ENCODE results near the gene PTDSS2.
"Not testable (repeated sequence)": the region's sequence is repeated elsewhere in the genome, so short reads cannot be mapped to it uniquely, and the experiment has no call there.

Gene PTDSS2

DNA sequence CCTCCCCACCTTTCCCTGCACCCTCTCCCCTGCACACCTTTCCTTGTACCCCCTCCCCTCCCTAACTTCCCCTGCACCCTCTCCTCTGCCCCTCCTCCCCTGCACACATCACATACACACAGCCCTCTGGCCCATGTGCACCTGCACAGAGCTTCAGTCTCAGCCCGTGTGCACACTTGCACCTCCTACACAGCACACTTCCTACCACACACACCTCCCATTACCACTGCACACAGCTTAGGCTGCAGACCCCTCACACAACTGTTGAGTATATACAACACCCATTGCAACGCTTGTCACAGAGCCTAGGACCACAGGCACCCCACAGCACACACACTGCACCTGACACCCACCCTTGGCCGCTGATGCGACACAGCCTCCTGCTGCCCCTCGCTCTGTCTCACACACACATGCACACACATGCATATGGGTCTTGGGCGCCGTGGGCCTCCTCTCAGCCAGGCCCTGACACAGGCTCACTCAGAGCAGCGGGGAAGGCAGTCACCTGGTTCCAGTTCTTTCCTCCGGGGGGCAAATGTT lies 35.7 kb upstream of the PTDSS2 start:
- no peak for DNase-seq (ENCODE audit: low spot score)

DNA sequence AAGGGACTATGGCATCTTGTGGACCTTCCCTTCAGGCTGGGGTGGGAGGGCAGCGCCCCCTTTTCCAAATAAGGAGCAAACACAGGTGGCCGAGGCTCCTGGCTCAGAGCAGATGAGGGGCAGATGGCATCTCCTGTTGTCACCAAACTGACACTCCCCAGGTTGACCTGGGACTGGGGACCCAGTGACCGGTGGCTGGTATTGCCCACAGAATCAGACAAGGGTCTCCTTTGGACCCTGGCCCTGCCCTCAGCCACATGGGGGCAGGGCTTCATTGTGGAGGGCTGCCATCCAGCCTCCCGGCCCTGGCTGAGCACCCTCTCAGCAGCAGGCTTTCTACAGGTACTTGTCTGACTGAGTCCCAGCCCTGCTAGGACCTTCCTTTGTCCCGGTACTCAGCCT lies 34.4 kb upstream of the PTDSS2 start:
- DNase-seq (ENCODE audit: low spot score): no peak

DNA sequence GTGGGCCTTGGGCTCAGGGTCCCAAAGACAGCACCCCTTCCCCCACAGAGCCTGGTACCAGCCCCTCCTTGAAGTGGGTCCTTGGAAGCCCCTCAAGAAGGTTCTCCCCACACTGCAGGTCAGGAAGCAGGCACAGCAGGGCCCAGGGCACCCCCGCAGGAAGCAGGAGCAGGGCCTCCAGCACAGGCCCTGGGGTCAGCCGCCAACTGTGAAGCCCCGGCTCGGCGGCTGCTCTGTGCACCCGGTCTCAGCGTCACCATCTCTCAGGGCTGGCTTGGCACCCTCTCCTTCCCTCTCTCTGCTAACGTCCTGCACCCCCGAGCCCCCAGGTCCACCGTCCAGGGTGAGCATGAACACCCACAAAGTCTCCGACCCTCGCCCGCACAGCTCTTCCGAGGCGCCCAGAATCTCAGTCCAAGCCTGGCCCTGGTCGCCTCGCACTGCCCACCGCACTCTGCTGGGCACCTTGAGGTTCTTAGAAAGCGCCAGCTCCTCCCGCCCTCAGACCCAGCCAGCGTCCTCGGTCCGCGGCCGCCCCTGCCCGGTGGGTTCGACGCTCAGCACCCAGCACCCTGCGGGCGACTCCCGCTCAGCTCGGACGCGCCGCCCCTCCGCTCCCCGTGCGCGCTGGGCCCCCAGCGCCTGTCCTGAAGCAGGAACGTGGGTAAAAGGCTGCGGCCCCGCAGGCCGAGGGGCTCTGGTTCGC lies 33.9 kb upstream of the PTDSS2 start:
- DNase-seq (ENCODE audit: low spot score): no peak

DNA sequence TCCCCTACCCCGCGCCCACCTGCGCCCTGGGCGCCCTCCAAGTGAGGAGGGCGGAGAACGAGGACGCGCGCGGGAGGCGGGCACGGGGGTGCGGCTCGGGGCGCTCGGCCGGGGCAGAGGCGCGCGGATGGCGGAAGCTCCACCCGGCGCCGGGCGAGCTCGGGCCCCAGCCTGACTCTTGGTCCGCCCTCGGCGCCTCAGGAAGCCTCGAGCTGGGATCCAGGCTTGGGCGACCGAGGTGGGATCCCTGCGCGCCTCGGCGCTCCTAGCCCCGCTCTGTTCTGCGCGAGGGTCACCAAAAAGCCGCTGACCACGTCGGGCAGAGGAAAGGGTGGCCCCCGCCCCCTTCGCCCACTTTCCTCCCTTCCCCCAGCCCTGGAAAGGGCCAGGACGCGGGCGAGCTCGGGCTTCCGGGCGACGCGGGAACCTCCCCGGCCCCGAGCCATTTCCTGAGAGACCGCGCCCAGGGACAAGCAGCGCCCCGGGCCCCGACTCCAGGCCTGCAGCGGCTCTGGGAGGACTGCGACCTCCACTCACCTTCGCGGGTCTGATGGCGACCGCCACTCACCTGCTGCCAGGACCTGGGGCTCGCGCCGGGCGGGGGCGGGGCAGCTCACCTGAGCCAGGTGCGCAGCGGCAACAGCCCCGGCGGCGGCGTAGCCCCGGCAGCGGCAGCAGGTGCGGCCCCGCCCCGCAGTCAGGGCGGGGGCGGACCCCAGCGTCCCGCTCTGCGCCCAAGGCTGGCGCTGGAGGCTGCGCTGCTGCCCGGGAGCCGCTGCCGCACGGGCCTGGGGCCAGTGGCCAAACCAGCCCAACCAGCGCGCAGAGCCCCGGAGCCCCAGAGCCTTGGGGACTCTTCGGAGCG lies 33.1 kb upstream of the PTDSS2 start:
- DNase-seq (ENCODE audit: low spot score): peak; percentile 51

DNA sequence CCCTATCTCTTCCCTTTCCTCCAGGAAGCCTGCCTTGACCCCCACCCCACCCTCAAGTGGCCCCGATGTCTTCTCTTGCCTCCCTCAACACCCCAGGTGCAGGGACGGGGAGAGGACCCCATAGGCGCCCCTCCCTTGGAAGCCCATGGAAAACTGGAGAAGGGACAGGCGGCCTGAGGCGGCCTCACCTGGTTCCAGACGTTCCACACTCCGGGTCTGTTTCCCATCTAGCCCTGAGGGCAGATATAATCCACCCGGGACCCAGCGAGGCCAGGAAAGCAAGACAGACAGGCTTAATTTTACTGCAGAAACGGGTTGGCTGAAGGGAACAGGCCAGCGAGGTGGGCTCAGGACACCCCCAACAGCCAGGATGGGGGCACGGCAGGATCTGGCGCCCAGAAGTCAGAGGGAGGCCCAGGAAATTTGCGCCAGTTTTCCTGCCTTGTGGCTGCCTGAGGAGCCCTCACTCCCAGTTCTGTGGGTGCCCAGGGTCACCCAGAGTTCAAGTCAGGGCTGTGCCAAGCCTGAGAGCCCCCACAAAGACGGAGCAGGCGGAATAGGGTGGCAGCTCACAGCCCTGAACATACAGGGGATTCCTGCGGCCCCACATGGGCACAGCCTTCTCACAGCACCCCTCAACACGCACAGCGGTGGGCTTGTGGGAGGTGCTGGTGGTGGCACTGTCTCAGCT lies 32.3 kb upstream of the PTDSS2 start:
- DNase-seq (ENCODE audit: low spot score): no peak

DNA sequence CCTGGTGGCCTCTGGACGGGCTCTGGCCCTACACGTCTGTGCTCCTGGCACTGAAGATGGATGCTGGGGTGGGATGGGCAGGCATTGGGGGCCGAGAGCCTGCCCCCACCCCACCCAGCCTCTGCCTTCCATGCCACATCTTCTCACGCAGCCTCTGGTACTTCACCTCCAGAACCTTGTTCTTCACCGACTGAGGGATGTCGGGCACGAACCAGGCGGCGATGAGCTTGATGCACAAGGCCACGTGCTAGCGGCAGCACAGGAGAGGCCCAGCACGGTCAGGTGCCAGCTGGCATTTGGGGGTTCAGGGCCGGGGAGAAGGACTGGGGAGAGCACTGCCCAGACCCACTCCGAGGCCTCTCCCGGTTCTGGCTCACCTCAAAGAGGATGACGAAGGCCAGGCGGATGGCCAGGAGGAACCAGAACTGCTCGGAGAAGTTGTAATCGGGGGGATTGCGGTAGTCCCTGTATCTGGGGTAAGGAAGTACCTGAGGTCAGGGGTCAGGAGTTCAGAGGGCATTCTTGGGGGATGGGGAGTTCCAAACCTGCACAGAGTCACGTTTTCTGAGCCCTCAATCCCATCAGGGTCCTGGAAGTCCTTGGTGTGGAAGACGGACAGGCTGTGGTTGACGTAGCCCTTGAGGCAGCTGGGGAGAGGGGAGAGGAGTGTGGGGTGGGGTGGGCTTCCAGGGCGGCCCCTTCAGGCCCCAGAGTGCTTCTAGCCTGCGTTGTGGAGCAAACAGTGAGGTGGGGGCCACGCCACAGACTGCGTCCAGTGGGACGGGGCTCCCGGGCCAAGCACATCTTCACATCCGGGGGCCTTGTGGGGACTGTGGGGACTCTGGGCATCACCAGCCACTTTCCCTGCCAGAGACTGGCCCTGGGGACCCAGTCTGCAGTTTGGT lies 31.5 kb upstream of the PTDSS2 start:
- no peak for DNase-seq (ENCODE audit: low spot score)

DNA sequence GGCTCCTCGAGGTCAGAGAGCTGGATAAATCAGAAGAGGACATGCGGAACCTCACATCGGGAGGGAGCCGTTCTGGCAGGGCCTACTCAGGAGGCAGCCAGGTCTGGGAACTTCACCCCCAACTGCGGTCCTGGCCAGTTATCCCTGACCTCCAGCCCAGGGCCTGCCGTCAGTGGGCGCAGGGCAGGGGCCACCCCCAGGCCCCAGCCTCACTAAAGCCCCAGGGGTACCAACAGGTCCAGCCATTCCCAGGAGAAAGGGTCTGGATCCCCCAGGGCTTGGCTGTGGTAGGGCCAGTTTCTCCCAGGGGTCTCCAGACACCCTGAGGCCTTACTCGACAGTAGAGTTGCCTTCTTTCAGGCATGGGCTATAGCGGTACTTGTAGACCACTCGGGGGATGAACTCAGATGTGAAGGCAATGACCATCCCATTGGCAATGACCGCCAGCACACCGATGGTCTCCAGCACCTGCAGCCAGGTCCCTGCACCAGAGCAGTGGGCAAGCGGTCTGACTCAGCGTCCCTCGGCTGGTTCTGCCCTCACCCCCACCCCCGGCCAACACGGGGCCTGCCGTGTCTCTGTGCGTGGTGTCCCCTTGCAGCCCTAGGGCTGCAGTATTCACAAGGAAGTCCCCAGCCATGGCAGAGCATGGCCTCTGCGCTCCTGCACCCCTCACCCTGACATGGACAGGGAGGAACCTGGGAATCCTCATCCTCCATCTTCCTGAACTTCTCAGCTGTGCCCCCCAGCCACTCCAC lies 30.7 kb upstream of the PTDSS2 start:
- DNase-seq (ENCODE audit: low spot score): no peak

DNA sequence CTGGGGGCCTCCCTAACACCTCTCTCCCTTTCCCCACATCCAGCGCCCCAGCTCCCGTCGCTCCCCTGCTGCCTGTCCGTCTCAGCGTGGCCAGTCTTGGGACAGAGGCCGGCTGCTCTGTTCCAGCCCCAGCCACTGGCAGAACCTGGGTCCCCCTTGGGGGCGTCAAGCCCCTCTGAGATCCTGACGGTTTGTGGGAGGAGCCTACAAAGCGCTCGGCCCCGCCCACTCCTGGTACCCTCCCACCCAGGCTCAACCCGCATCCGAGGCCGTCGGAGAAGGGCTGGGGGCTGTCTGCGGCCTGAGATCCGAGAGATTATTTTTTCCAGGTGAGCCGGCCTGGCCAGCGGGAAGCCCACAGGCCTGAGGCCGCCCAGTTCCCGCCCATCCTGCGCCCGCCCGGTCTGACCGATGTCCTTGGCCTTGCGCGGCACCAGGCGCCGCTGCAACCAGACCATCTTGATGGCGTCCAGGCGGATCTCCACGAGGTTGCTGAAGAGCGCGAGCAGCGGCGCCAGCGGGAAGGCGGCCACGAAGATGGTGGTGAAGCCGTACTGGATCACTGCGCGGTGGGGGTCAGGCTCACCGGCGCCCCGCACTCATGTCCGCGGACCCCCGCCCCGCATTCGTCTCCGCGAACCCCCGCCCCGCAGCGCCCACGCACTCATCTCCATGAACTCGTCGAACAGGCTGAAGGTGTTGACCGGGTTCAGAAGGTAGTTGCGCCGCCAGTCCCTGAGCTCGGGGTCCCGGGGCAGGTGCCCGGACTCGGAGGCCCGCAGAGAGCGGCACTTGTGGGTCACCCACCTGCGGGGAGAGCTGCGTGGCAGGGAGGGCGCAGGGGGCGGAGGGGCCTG lies 29.8 kb upstream of the PTDSS2 start:
- DNase-seq (ENCODE audit: low spot score): no peak

DNA sequence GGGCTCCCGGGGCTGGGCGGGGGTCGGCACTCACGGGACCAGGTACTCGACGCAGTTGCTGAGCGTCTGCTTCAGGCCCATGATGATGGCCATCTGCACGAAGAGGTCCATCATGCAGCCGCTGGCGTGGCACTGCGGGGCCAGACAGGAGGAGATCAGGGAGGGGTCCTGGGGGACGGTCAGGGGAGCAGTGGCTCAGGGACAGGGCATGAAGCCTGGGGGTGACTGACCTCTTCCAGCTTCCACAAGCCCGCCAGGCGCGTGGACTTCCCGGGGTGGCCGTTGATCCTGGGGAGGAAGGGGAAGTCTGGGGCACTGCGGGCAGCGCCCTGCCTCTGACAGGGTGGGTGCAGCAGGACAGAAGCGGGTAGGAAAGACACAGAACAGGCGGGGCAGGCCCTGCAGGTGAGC lies 29.2 kb upstream of the PTDSS2 start:
- DNase-seq (ENCODE audit: low spot score): no peak

DNA sequence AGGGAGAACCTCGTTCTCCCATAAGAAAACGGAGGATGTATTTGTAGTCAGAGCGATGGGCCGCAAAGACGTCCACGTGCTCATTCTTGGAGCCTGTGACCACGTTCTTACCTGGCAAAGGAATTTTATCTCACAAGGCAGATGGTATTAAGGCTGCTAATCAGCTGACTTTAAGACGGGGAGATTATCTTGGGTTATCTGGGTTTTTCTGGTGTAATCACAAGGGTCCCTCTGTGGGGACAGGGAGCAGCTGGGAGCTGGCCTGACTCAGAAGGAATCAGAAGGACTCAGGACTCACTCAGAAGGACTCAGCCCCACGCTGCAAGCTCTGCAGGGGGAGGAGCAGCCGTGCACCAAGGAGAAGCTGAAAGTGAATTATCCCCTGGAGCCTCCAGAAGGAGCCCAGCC lies 27.8 kb upstream of the PTDSS2 start:
- DNase-seq (ENCODE audit: low spot score): no peak

DNA sequence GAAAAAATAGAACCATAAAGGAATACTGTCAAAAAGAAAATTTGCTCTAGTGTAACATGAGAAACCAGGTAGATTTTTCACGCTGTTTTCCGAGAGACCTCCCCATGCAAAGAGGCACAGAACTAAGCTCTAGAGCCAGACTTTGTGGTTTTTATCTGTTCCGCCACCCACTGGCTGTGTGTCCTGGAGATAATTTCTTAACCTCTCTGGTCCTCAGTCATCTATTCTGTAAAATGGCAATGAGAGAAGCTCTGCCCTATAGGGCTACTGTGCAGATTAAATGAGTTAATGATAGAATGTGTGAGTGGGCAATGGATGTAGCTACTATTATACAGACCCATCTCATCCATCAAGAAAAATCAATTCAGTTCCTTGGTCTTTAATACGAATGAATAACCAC lies 25.8 kb upstream of the PTDSS2 start:
- DNase-seq (ENCODE audit: low spot score): no peak

DNA sequence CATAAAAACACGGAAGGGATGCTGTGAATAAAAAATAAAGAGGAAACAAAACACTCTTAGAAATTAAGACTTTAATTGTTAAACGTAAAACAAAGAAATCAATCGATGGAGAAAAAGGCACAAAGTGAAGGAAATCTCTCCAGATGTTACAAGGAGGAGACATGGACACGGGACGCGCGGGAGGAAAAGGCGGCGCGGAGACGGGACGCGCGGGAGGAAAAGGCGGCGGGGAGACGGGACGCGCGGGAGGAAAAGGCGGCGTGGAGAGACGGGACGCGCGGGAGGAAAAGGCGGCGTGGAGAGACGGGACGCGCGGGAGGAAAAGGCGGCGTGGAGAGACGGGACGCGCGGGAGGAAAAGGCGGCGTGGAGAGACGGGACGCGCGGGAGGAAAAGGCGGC lies 25.3 kb upstream of the PTDSS2 start:
- DNase-seq (ENCODE audit: low spot score): not testable (repeated sequence)

DNA sequence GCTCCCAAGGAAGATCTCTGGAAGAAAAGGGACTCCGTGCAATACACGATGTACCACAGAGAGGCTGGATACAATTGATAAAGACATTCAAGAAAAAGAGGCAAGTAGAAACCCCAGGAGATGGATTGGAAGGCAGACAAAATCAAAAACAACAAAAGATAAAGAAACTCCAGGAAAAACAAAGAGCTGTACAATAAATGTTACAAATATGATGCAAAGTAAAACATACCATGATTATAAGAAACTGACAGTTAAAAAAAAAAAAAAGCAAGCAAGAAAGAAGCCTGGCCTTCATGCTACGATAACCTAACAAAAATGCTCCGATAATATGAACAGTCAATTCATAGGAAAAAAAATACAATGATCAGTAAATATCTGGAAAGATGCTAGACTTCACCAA lies 24.8 kb upstream of the PTDSS2 start:
- no peak for DNase-seq (ENCODE audit: low spot score)

DNA sequence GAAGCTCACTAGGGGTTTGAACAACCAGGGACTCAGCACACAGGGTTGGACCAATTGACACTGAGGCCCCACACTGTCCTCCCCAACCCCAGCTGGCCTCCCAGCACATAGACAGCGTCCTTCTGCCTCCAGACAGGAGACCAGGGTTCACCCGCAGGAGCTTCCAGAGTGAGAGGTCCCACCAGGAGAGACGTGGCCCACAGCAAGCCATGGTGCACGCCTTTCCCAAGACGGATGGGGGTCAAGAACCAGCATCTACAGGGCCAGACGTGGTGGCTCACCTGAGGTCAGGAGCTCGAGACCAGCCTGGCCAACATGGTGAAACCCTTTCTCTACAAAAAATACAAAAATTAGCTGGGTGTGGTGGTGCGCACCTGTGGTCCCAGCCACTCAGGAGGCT lies 23.2 kb upstream of the PTDSS2 start:
- DNase-seq (ENCODE audit: low spot score): no peak

DNA sequence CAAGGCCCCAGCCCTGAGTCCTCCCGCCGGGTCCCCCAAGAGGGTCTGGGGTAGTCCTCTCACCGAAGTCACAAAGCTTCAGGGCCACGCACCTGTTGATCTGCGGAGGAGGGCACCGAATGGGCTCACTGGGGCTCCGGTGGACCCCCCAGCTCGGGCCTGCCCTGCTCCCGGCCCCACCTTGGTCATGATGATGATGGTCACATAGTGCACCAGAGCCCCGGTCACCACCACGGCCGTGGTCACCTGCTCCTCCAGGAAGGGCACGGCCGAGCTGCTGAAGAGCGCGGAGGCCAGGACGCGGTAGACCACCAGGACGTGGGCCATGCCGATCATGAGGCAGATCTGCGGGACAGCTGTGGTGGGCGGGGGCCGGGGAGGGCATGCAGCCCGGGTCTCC lies 21.8 kb upstream of the PTDSS2 start:
- DNase-seq (ENCODE audit: low spot score): no peak

DNA sequence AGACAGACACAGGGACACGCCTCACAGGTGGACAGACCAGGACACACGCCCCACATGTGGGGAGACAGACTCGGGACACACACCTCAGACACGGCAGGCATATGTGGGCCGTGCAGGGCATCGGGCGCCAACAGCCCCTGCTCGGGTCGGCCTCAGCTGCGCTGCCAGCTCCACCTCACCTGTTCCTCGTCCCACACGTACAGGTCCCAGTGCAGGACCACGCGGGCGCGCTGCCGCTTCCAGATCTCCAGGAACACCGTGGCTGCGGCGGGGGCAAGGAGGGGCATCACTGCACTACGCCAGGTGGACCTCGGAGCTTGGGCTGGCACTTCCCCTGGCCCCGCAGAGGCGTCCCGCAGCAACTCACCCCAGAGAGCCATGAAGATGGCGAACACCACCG lies 20.7 kb upstream of the PTDSS2 start:
- DNase-seq (ENCODE audit: low spot score): no peak

DNA sequence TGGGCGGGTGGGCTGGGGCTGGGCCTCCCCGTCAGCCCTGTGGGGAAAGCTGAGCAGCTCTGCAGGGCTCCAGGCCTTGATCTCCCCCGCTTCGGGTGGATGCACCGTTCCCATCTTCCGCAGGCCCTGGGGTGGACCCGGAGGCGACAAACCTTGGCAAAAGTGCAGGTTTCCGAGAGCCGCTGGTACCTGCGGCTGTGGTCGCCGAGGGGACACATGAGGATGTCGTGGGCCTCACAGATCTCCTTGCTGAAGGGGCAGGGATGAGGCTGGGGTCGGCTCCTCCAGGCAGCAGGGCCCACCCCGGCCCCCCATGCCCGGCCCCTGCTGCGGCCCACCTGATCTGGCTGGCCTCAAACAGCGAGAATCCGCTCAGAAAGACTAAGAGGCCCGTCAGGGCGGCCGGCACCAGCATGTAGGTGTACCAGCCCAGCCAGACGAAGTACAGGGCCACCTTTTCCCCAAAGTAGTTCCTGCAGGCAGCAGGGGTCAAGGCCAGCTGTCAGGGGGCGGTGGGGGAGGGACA lies 20.1 kb upstream of the PTDSS2 start:
- no peak for DNase-seq (ENCODE audit: low spot score)

DNA sequence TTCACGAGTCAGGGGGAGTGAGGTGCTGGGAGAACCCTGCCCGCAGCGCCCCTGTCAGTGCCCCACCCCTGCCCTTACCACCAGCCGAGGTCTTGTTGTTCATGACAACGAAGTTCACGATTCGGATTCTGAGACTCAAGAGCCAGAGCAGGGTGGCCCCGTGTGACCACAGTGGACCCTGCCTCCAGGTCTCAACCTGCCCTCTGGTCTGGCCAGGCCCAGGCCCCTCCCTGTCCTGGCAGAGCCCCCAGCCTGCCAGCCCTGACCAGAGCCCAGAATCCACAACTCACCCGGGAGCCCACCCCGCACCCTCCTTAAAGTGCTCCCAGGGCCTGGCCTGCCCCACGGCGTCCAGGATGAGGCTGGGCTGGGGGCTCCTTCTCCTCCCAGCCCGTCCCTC lies 18.2 kb upstream of the PTDSS2 start:
- DNase-seq (ENCODE audit: low spot score): no peak

DNA sequence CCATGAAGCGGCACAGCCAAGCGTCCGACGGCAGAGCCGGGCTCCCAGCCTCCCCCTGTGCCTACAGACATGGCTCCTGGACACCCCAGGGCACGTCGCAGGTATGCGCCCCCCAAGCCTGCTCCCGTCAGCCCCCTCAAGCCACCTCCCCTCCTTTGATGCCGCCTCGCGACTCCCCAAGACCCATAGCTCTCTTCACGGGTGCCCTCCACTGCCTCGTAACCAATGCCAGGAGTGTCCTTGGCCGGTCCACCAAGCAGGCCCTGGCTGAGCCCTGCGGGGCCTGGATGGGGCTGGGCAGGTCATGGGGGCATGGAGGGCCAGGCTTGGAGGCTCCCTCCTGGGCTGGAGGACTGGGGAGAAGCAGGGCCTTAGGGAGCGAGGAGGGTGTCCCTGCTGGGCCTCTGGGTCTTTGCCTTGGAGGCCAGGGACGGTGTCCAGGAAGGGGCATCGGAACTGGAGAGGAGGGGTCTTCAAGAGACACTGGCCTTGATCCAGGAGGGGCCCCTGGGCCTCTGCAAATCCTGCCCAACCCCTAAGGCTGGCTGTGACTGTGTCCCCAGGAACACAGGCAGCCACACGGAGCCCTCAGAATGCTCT lies 17.5 kb upstream of the PTDSS2 start:
- DNase-seq (ENCODE audit: low spot score): no peak

Data from HuH-7.5 (cell line).